B cell (primary cell): ENCODE data around the gene FAHD1. TPM values are rescaled to one million over a fixed set of nuclear protein-coding genes. Genes with fewer than 3 reads are reported as not detected.

ENCODE experiments used
- ATAC-seq: fragments of 200-7000 bp; cut with Tn5 transposase; one replicate; pipeline ENCODE4 v1.10.0; 2021; ENCODE audit warnings: low read depth, mild to moderate bottlenecking, moderate number of reproducible peaks, moderate library complexity
- CTCF ChIA-PET: fragments of 350-600 bp; sonication (Branson Sonifier 250); formaldehyde crosslinking; loops from one replicate; lab custom pipeline; 2021; ENCODE audit warnings: antibody characterized with exemption, inconsistent platforms; lab: Charles Lee
- POLR2A ChIA-PET: fragments of 350-600 bp; sonication (Branson Sonifier 250); formaldehyde crosslinking; loops from one replicate; lab custom pipeline; 2021; ENCODE audit warnings: antibody characterized with exemption; lab: Charles Lee
- DNase-seq: peaks from one replicate; pipeline ENCODE4 v3.0.0; 2013
- H2AFZ ChIP-seq: 2 replicates; pipeline ENCODE4 v1.6.1; 2012; ENCODE audit warnings: mild to moderate bottlenecking, low read depth, low read length; ENCODE audit not compliant: insufficient read depth, poor library complexity, severe bottlenecking
- H3K27ac ChIP-seq, 2 donors: 1 replicate in 1 of 2; 2 replicates in 1 of 2; pipeline ENCODE4 v1.5.1; 2012 to 2013; ENCODE audit warnings: low read length in 2 of 2, mild to moderate bottlenecking in 2 of 2, moderate library complexity in 1 of 2
- H3K27me3 ChIP-seq, 4 experiments: fragments of 200-600 bp in 1 of 4; sonication (generic) in 1 of 4; replicated peaks in 1 of 4; 1 replicate in 2 of 4; 2 replicates in 2 of 4; pipeline versions ENCODE4 v1.6.1 to v1.7.0; 2013 to 2016; ENCODE audit warnings: low read length in 3 of 4, mild to moderate bottlenecking in 2 of 4, mixed read lengths in 1 of 4, moderate library complexity in 1 of 4; ENCODE audit not compliant: insufficient read depth in 4 of 4, control insufficient read depth in 3 of 4; ENCODE audit errors: control extremely low read depth in 1 of 4
- H3K36me3 ChIP-seq, 2 experiments: replicated peaks in 1 of 2; 1 replicate in 1 of 2; 2 replicates in 1 of 2; pipeline versions ENCODE4 v1.6.1 to v1.7.1; 2013; ENCODE audit warnings: low read length in 1 of 2; ENCODE audit not compliant: insufficient read depth in 2 of 2, control insufficient read depth in 1 of 2; ENCODE audit errors: control extremely low read depth in 1 of 2, extremely low read depth in 1 of 2
- H3K4me1 ChIP-seq, 2 donors: fragments of 200-600 bp in 1 of 2; sonication (generic) in 1 of 2; 1 replicate in 1 of 2; 2 replicates in 1 of 2; pipeline versions ENCODE4 v1.5.1 to v1.6.1; 2013 to 2017; ENCODE audit warnings: low read length in 2 of 2; ENCODE audit not compliant: control insufficient read depth in 2 of 2, insufficient read depth in 2 of 2
- H3K4me2 ChIP-seq: replicated peaks from 2 replicates; pipeline ENCODE3; 2012; ENCODE audit warnings: mild to moderate bottlenecking, low read depth, low read length; ENCODE audit not compliant: poor library complexity, severe bottlenecking
- H3K4me3 ChIP-seq, 5 experiments: fragments of 200-600 bp in 1 of 5; sonication (generic) in 1 of 5; 1 replicate in 3 of 5; 2 replicates in 2 of 5; pipeline versions ENCODE4 v1.5.1 to v1.7.0; 2011 to 2016; ENCODE audit warnings: low read length in 4 of 5, mild to moderate bottlenecking in 4 of 5, low read depth in 2 of 5, control low read depth in 1 of 5, moderate library complexity in 1 of 5; ENCODE audit not compliant: insufficient read depth in 1 of 5; ENCODE audit errors: control extremely low read depth in 1 of 5, extremely low read depth in 1 of 5
- H3K79me2 ChIP-seq: fragments of 200-600 bp; sonication (generic); one replicate; pipeline ENCODE4 v1.6.0; 2016; ENCODE audit warnings: low read length; ENCODE audit not compliant: control insufficient read depth, insufficient read depth
- H3K9ac ChIP-seq: fragments of 200-600 bp; sonication (generic); 2 replicates; pipeline ENCODE4 v1.6.1; 2017; ENCODE audit warnings: mild to moderate bottlenecking, low read length, moderate library complexity
- H3K9me3 ChIP-seq, 3 donors: one replicate each; pipeline versions ENCODE4 v1.6.1 to v1.7.1; 2013; ENCODE audit warnings: low read length in 2 of 3; ENCODE audit not compliant: control insufficient read depth in 2 of 3, insufficient read depth in 1 of 3; ENCODE audit errors: control extremely low read depth in 1 of 3
- H4K20me1 ChIP-seq: 2 replicates; pipeline ENCODE4 v1.6.0; 2012; ENCODE audit warnings: mild to moderate bottlenecking, low read length; ENCODE audit not compliant: insufficient read depth, control insufficient read depth, poor library complexity, severe bottlenecking
- H3K27ac Mint-ChIP-seq: one replicate; pipeline ENCODE4 v1.8.0; 2021; ENCODE audit warnings: mixed read lengths
- H3K27me3 Mint-ChIP-seq: one replicate; pipeline ENCODE4 v1.8.0; 2021; ENCODE audit warnings: mixed read lengths
- H3K4me1 Mint-ChIP-seq: one replicate; pipeline ENCODE4 v1.8.0; 2021; ENCODE audit warnings: mixed read lengths
- H3K4me3 Mint-ChIP-seq: one replicate; pipeline ENCODE4 v1.8.0; 2021; ENCODE audit warnings: mixed read lengths
- H3K9me3 Mint-ChIP-seq: one replicate; pipeline ENCODE4 v1.8.0; 2022; ENCODE audit warnings: mixed read lengths; ENCODE audit not compliant: insufficient read depth
- EZH2 ChIP-seq: IDR thresholded peaks from 2 replicates; pipeline ENCODE4 v1.6.1; 2012; ENCODE audit warnings: borderline replicate concordance, low read depth, mild to moderate bottlenecking, moderate library complexity, low read length; ENCODE audit not compliant: insufficient read depth, poor library complexity, severe bottlenecking
- WGBS: methylation state at CpG from one replicate; pipeline ENCODE4 v1.1.5; 2013; ENCODE audit warnings: missing lambda C conversion rate; ENCODE audit not compliant: insufficient coverage; 5-methylcytosine and 5-hydroxymethylcytosine counted together
- intact Hi-C: fragments of 100-400 bp; cut with micrococcal nuclease; formaldehyde crosslinking; loops from one replicate; pipeline ENCODE4 v1.10.0; 2022
- polyA plus RNA-seq: library from polyadenylated mRNA; depleted of rRNA; stranded (reverse); fragments of >200 nt; gene quantifications from 2 replicates; pipeline ENCODE4 v1.2.3, GENCODE V29; 2012
- total RNA-seq, 2 donors: library from RNA; stranded (reverse); fragments of 120-200 nt in 1 of 2; gene quantifications; 1 replicate in 1 of 2; 2 replicates in 1 of 2; pipeline versions ENCODE4 v1.2.3 to v1.2.4, GENCODE V29; 2013 to 2022
- TF ChIP-seq, protein P1 (sequence below): fragments of 200-600 bp; IDR thresholded peaks from one replicate; pipeline ENCODE4 v1.8.0; 2022; ENCODE audit warnings: antibody characterized with exemption, mild to moderate bottlenecking

FAHD1 gene
- total and polyA plus RNA-seq, 2 donors (not counting 1 experiment from before 2014, with no cell fraction given), result 11.0 to 14.5 TPM

DNA sequence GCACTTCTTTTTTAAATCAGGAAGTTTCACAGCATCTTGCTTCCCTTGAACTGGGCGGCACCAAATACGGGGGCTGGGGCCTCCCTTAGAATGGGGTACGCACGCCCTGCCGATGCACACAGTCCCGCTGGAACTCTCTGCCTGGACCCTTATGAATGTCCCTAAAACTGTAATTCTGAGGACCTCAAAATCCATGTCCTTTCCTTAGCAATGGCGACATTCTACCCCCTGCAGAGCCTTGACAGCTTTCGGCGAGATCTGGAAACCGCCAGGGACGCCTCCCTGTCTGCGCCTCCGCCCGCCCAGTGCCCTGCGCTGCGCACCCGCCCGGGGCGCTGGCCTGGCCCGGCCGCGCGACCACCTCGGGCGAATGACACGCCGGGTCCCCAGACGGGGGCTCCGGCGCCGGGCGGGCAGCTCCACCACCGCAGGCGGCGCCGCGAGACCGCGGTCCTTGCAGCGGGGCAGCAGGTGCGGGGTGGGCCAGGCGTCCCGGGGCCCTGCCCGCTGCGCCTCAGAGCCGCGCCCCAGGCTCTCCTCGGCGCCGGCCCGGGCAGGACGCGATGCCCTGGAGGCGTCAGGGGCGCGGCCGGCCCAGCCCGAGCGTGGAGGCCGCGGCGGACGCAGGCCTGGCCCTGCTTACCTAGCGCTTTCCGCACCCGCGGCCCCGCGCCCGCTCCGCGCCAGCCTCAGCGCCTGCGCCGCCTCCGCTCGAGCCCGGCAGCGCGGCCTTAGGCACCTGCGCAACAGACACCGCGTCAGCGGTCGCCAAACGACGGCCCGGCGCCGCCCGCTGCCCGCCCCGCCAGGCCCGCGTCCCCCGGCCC is 929 bp upstream of the FAHD1 start:
- Histone ChIP-seq H3K9ac (peak overlapping the region; percentile 84), H3K4me1 (peaks cover 25% of the 10 kb centered on the region in 2 donors), H3K79me2 (peaks cover 53% of the 10 kb centered on the region), H3K9me3 (no peaks in the 10 kb centered on the region), H3K27ac (peak overlapping the region; percentile 37 to 81), H3K4me3 (peak overlapping the region; percentile 28 to 95 (median 72)), H3K36me3 (peaks cover 0 to 14% of the 10 kb centered on the region in 2 experiments), H3K4me2 (peak overlapping the region; percentile 82), H4K20me1 (peaks cover 36% of the 10 kb centered on the region), H2AFZ (peak overlapping the region; percentile 98), H3K27me3 (no peaks in the 10 kb centered on the region)
- Mint-ChIP-seq H3K4me1 (peaks cover 44% of the 10 kb centered on the region), H3K27ac (peak overlapping the region; percentile 78), H3K27me3 (no peaks in the 10 kb centered on the region), H3K4me3 (peak overlapping the region; percentile 82), H3K9me3 (no peaks in the 10 kb centered on the region)
- TF ChIP-seq, protein P1, sequence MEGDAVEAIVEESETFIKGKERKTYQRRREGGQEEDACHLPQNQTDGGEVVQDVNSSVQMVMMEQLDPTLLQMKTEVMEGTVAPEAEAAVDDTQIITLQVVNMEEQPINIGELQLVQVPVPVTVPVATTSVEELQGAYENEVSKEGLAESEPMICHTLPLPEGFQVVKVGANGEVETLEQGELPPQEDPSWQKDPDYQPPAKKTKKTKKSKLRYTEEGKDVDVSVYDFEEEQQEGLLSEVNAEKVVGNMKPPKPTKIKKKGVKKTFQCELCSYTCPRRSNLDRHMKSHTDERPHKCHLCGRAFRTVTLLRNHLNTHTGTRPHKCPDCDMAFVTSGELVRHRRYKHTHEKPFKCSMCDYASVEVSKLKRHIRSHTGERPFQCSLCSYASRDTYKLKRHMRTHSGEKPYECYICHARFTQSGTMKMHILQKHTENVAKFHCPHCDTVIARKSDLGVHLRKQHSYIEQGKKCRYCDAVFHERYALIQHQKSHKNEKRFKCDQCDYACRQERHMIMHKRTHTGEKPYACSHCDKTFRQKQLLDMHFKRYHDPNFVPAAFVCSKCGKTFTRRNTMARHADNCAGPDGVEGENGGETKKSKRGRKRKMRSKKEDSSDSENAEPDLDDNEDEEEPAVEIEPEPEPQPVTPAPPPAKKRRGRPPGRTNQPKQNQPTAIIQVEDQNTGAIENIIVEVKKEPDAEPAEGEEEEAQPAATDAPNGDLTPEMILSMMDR, result no peak
- TF ChIP-seq EZH2, result no peak
- ChIA-PET CTCF (interaction anchor here (0.6 to 2.0 kb wide), 3 partner anchors 23 to 121 kb away, joined by 3 to 5 read pairs (median 4); partner anchors contain the start of genes NUBP2 and SPSB3), POLR2A (interaction anchor here (0.6 to 1.0 kb wide), 2 partner anchors 119 to 1127 kb away, joined by 5 to 6 read pairs; no protein-coding TSS in a partner anchor)
- under 1% methylated on average over 96 of the region's 96 CpGs for WGBS
- DNase-seq, result no peak
- intact Hi-C loops, result loop anchor here (1.0 to 5.0 kb wide), 4 partner anchors 44 to 441 kb away; partner anchors contain the start of genes CRAMP1, EME2, IFT140 and MRPS34
- peak; percentile 71 for ATAC-seq
